Uterus (tissue), 4 donors: ENCODE results near the gene KBTBD8. TPM values are rescaled to one million over a fixed set of nuclear protein-coding genes. Genes with fewer than 3 reads are reported as not detected.

Experiments used
- DNase-seq, 2 donors: peaks; one replicate each; pipeline ENCODE4 v3.0.0-alpha.2; 2019 to 2020
- H3K27ac ChIP-seq, 2 donors: fragments of 200-600 bp; sonication (generic); 1 replicate in 1 of 2; 2 replicates in 1 of 2; pipeline ENCODE4 v1.5.1; 2016 to 2018
- H3K27me3 ChIP-seq, 2 donors: fragments of 200-600 bp; sonication (generic); one replicate each; pipeline ENCODE4 v1.5.1; 2018 to 2019; ENCODE audit warnings: control low read depth in 1 of 2
- H3K36me3 ChIP-seq, 2 donors: fragments of 200-600 bp; sonication (generic); one replicate each; pipeline ENCODE4 v1.5.1; 2019; ENCODE audit warnings: control low read depth in 1 of 2
- H3K4me1 ChIP-seq, 2 donors: fragments of 200-600 bp; sonication (generic); one replicate each; pipeline ENCODE4 v1.5.1; 2018 to 2019; ENCODE audit warnings: control low read depth in 1 of 2
- H3K4me3 ChIP-seq, 2 donors: fragments of 200-600 bp; sonication (generic); 1 replicate in 1 of 2; 2 replicates in 1 of 2; pipeline ENCODE4 v1.5.1; 2018 to 2019; ENCODE audit warnings: mild to moderate bottlenecking in 1 of 2
- H3K9me3 ChIP-seq, 2 donors: fragments of 200-600 bp; sonication (generic); one replicate each; pipeline ENCODE4 v1.5.1; 2019; ENCODE audit warnings: control low read depth in 1 of 2
- POLR2A ChIP-seq, 2 donors: fragments of 450-650 bp; IDR thresholded peaks; one replicate each; pipeline ENCODE4 v1.6.1; 2016; ENCODE audit warnings: antibody characterized with exemption in 2 of 2, mild to moderate bottlenecking in 1 of 2, moderate library complexity in 1 of 2
- intact Hi-C: fragments of 100-400 bp; cut with DNase I; formaldehyde crosslinking; loops from one replicate; pipeline ENCODE4 v1.15.1; 2023; ENCODE audit warnings: low total_unique reads
- total RNA-seq, 4 donors: library from RNA; depleted of rRNA in 3 of 4; stranded (reverse); fragments of >200 nt in 3 of 4; gene quantifications; one replicate each; pipeline versions ENCODE4 v1.1.0 to v1.2.4, GENCODE V29; 2014 to 2023
- TF ChIP-seq, protein P1 (sequence below), 4 experiments: fragments of 200-600 bp in 2 of 4; fragments of 450-650 bp in 2 of 4; sonication (generic) in 2 of 4; IDR thresholded peaks; one replicate each; pipeline ENCODE4 v1.5.1; 2016 to 2019; ENCODE audit warnings: antibody characterized with exemption in 4 of 4, mild to moderate bottlenecking in 2 of 4, moderate library complexity in 1 of 4
- donor health status: DM: yes; HTN: yes; CAD: no.

Gene KBTBD8
- total RNA-seq, 4 donors from 2014 or later, result 0.98 to 2.6 TPM; not detected in 2

DNA sequence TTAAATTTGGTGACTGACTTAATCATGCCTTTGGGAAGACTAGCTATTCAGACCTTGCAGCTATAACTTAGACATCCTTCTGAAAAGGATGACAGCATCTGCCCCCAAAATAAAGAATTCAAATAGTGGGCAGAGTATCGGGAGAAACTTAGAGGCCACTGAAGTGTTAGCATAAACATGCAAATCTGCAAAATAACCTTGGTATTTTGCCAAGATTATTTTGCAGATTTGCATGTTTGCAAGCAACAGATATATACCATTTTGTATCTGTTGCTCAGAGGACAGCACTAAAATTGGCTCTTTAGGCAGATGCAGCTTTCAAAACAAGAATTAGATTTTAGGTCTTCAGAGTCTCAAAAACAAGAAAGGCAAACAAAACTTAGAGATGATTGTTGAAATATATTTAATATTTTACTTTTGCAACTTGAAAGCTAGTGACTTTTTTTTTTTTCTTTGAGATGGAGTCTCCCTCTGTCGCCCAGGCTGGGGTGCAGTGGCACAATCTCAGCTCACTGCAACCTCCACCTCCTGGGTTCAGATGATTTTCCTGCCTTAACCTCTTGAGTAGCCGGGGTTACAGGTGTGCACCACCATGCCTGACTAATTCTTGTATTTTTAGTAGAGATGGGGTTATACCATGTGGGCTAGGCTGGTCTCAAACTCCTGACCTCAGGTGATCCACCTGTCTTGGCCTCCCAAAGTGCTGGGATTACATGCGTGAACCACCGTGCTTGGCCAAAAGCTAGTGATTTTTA, 47.8 kb downstream of the KBTBD8 start:
- Histone ChIP-seq H3K9me3 (no peaks in the 10 kb centered on the region), H3K36me3 (no peaks in the 10 kb centered on the region), H3K4me3 (no peak overlapping the region), H3K27ac (no peak overlapping the region), H3K27me3 (no peaks in the 10 kb centered on the region), H3K4me1 (no peaks in the 10 kb centered on the region)
- DNase-seq, result no peak
- TF ChIP-seq POLR2A (IDR thresholded peaks at IDR 0.05), result no peak
- TF ChIP-seq, protein P1, sequence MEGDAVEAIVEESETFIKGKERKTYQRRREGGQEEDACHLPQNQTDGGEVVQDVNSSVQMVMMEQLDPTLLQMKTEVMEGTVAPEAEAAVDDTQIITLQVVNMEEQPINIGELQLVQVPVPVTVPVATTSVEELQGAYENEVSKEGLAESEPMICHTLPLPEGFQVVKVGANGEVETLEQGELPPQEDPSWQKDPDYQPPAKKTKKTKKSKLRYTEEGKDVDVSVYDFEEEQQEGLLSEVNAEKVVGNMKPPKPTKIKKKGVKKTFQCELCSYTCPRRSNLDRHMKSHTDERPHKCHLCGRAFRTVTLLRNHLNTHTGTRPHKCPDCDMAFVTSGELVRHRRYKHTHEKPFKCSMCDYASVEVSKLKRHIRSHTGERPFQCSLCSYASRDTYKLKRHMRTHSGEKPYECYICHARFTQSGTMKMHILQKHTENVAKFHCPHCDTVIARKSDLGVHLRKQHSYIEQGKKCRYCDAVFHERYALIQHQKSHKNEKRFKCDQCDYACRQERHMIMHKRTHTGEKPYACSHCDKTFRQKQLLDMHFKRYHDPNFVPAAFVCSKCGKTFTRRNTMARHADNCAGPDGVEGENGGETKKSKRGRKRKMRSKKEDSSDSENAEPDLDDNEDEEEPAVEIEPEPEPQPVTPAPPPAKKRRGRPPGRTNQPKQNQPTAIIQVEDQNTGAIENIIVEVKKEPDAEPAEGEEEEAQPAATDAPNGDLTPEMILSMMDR (IDR thresholded peaks at IDR 0.05), result no peak
- intact Hi-C loops, result no loop called here

GRCh38 chr3:67047051-67047450, 48.9 kb downstream of the KBTBD8 start:
- Histone ChIP-seq H3K4me3 (no peak overlapping the region), H3K36me3 (no peaks in the 10 kb centered on the region), H3K27me3 (no peaks in the 10 kb centered on the region), H3K27ac (no peak overlapping the region), H3K4me1 (no peaks in the 10 kb centered on the region), H3K9me3 (no peaks in the 10 kb centered on the region)
- no peak for TF ChIP-seq POLR2A (IDR thresholded peaks at IDR 0.05)
- TF ChIP-seq, protein P1 (IDR thresholded peaks at IDR 0.05), result no peak
- DNase-seq, result no peak
- intact Hi-C loops, result no loop called here

GRCh38 chr3:67048067-67048714, 50.1 kb downstream of the KBTBD8 start:
- no peaks in the 10 kb centered on the region for H3K27me3 ChIP-seq
- no peaks in the 10 kb centered on the region for H3K9me3 ChIP-seq
- H3K27ac ChIP-seq, result no peak overlapping the region
- DNase-seq, result no peak
- no peaks in the 10 kb centered on the region for H3K36me3 ChIP-seq
- TF ChIP-seq POLR2A (IDR thresholded peaks at IDR 0.05), result no peak
- TF ChIP-seq, protein P1 (IDR thresholded peaks at IDR 0.05), result no peak
- intact Hi-C loops, result no loop called here
- H3K4me1 ChIP-seq, result no peaks in the 10 kb centered on the region
- H3K4me3 ChIP-seq, result no peak overlapping the region

GRCh38 chr3:67048715-67049074, 50.6 kb downstream of the KBTBD8 start:
- DNase-seq, result no peak
- Histone ChIP-seq H3K4me1 (no peaks in the 10 kb centered on the region), H3K36me3 (no peaks in the 10 kb centered on the region), H3K27ac (no peak overlapping the region), H3K4me3 (no peak overlapping the region), H3K9me3 (no peaks in the 10 kb centered on the region), H3K27me3 (no peaks in the 10 kb centered on the region)
- TF ChIP-seq POLR2A (IDR thresholded peaks at IDR 0.05), result no peak
- intact Hi-C loops, result no loop called here

DNA sequence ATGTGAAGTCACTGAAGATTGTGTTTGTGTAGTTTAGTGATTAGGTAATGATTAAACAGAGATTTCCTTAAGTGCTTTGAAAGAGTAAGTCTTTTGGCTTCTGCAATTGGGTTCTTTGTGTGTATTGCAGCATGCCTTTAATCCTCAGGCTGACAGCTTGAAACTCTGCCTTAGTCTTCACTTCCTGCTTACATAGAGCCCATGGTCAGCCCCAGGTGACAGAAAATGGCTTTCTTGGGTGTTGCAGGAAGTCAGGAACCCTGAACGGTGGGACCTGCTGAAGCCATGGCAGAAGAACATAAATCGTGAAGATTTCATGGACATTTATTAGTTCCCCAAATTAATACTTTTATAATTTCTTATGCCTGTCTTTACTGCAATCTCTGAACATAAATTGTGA, 61.3 kb downstream of the KBTBD8 start:
- no peak for TF ChIP-seq POLR2A (IDR thresholded peaks at IDR 0.05)
- TF ChIP-seq, protein P1 (IDR thresholded peaks at IDR 0.05), result no peak
- Histone ChIP-seq H3K4me1 (no peaks in the 10 kb centered on the region), H3K4me3 (no peak overlapping the region), H3K27me3 (no peaks in the 10 kb centered on the region), H3K36me3 (no peaks in the 10 kb centered on the region), H3K9me3 (no peaks in the 10 kb centered on the region), H3K27ac (no peak overlapping the region)
- intact Hi-C loops, result no loop called here
- no peak for DNase-seq
